CD4-positive, alpha-beta T cell treated with Interleukin-17A for 4 hours (primary cell): ENCODE data around the gene HOXD11.

Experiments
- DNase-seq: peaks from one replicate; pipeline ENCODE4 v3.0.0-alpha.2; 2020; ENCODE audit warnings: mixed read lengths

Gene HOXD11

DNA sequence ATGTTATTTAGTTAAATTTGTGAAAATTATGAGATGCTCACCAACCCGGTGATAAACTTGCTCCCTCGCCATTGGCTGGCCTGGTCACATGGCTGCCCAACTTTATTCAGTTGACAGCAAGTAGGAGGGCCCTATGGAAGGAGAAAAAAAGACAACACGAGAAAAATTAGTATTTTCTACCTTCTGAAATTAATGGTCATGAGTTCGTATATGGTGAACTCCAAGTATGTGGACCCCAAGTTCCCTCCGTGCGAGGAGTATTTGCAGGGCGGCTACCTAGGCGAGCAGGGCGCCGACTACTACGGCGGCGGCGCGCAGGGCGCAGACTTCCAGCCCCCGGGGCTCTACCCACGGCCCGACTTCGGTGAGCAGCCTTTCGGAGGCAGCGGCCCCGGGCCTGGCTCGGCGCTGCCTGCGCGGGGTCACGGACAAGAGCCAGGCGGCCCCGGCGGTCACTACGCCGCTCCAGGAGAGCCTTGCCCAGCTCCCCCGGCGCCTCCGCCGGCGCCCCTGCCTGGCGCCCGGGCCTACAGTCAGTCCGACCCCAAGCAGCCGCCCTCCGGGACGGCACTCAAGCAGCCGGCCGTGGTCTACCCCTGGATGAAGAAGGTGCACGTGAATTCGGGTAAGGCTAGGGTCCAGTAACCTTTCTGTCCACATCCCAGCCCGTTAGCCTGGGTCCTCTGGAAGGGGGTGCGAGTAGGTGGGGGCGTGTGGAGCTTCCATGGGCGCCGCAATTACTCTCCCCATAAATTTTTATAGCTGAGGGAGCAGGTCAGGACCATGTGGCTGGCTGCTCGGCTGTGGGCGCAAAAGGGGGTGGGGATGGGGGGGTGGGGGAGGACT lies 44.6 kb downstream of the HOXD11 start, which contains the start of gene HOXD4:
TSS of gene HOXD4 (plus strand) at position 109 of the 846 bp plus-strand sequence. CDS start at position 193, 84 bp downstream.
- DNase-seq, result no peak

DNA sequence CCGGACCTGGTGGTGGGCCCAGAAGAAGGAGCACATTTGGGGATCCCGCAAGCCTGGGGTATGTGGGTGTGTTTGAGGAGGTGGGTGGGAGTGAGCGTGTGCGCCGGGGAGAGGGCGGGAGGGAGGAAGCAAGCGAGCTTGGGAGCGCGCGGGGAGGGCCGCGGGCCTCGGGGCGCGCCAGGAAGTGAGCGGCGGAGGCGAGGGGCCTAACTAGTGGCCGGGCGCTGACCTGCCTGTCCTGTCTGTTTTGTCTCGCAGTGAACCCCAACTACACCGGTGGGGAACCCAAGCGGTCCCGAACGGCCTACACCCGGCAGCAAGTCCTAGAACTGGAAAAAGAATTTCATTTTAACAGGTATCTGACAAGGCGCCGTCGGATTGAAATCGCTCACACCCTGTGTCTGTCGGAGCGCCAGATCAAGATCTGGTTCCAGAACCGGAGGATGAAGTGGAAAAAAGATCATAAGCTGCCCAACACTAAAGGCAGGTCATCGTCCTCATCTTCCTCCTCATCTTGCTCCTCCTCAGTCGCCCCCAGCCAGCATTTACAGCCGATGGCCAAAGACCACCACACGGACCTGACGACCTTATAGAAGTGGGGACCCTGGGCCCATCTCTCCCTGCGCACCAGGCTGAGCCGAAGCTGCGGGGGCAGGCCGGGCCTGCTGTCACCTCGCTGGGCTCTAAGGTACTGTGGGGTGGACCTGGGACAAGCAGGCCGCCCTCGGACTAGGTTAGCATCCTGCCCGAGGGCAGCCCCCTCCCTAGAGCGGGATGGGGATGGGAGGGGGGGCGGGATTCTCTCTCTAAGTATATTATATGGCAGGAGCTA lies 45.5 kb downstream of the HOXD11 start:
- no peak for DNase-seq

DNA sequence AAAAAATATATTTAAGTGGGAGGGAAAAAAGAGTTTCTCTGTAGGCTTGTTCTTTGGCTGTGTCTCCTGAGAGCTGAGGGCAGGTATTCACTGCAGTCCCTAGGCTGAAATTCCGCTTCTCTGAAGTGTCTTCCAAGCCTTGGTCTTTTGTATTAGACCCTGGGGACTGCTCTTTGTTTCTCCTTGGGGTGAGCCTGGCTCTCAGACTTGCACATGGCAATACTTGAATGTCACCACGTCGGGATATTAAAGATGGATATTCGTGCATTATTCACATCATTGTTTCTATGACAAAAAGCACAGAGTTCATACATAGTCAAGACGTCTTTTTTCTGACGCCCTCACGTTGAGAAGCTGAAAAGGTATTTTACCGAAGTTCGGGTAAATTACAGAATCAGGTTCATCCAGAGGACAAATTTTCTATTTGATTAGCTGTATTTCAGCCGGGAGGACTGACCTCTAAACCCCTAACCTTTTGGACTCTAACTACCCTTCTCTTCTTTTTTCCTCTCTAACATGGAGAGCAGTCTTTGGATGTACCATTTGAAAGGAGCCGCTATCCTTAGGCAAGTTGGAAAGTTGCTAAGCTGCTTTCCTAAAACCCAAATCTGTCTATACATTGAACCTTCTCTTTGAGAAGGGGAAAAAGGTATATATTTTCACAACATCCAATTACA lies 47.6 kb downstream of the HOXD11 start:
- no peak for DNase-seq

DNA sequence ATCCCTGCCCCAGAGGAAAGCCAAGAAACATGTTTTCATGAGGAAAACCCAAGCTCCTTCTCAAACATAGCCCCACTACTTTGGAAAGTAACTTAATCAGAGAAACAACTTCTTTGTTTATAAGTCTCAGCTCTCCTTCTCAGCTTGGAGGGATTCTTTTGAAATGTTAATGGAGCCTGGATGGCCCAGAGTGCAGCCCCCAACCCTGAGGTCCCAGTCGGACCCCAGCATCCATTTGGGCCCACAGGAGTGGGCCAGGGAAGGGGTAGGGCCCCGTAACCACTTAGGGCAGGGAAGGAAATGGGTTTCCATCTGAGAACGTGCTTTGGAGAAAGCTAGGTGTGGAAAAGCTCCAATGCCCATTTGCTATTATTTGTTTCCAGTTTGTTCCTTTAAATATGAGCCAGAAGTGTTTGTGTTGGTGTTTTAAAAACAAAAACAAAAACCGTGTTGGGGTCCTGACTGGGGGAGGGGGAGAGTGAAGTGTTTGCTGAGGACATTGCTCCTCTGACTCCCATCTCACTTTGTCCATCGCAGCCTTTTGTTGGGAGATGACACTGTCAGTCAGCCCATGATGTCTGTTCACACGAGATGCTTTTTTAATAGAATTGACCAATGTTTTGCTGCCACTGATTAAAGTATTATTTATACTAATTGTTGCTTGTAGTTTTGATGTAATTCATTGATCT lies 48.4 kb downstream of the HOXD11 start:
- no peak for DNase-seq

DNA sequence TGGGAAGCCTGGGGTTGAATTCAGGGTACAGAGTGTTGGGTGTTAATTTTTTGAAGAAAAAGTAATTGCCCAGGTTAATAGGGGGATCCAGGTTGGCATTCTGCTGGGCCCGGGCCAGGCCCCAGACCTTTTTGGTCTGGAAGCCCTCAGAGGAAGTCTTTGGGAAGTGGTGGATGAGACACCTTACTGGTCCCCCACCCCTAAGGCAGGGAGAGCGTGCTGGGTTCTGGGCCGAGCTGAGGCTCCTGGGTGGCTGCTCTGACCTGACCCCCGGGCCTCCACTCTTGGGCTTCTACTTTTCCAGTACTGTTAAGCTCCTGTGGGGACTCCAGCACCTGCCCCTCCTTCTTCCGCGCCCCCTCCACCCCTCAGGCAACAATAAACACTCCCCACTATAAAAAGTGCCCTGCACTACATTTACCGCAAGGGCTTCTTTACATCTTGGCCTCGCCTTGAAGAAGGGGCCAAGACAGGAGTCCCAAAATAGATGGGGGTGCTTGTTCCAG lies 49.3 kb downstream of the HOXD11 start:
- no peak for DNase-seq

DNA sequence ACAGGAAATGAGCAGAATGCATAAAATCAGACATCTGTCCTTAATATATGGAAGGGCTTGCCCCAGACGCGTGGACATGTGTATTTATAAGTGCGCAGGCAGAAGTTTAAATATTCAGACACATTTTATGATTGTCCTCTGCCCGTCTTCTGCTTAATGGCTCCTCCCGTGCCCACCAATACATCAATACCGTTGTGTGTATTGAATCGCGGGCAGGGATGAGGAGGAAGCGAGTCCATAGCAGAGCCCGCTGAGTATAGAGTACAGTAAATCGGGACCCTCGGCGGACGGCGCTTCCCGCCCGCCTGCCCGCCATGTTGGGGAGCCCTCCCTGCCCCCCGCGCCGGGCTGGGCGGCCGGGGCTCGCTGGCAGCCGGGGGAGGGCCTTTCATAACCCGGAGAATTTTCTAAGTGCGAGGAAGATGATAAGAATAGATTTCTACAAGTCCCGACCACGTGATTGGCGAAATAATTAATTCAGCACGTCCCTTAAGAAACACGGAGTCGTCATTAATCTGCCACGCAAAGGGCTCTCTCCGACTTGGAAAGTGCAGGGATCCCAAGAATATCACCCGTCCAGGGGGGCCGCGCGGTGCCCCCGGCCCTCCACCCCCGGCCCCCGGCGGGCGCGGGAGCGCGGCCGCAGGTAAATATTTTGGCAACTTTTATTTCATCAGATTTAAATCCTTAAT lies 49.9 kb downstream of the HOXD11 start, which contains the start of gene HOXD3:
TSS of gene HOXD3 (plus strand) at position 501 of the 692 bp plus-strand sequence. CDS start 11,808 bp downstream, outside the sequence.
- no peak for DNase-seq

DNA sequence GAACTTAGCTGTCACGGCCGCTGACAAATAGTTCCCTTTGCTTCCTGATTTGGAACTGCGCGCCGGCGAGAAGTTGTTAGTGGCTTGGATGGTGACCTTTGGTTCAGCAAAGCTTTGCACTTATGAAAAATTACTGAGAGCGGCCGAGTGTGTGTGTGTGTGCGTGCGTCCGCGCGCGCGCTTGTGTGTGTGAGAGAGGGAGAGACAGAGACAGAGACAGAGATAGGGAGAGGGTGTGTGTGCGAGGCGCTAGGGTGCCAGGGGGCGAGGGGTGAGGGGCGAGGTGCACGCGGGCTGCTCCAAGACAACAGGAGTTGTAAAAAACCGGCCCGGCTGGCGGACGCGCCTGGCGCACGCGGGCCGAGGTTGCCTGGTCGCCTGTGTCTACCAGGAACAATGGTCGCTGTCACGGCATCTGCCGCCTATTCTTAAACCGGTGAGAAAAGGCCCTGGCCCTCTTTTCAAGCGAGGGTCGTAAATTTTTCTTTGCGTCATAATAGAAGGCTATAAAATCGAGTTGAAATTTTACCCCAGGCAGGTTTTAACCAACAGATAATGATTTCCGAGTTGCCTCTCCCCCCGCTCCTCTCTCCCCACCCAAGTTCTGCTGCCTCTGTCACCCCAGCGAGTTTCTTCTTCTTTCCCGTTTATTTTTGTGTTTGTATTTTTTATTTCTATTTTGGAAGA lies 50.6 kb downstream of the HOXD11 start:
- no peak for DNase-seq

DNA sequence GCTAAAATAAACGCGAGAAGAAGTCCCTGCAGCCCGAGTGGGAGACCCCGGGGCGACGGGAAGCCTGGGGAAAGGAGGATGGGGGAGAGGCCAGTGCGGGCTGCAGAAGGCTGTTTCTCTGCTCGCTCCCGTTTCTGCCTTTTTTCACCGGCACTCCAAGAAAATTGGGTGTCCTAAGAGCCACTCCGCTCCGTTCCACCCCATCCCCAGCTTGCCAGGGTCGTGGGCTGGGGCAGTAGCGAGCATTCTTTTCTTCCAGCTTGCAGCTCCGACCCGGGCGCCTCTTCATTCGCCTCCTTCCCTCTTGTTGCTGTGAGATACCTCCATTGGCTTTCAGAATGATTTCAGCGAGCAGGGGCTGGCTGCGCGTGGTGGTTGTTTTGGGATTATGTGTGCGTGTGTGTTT lies 51.1 kb downstream of the HOXD11 start:
- no peak for DNase-seq

DNA sequence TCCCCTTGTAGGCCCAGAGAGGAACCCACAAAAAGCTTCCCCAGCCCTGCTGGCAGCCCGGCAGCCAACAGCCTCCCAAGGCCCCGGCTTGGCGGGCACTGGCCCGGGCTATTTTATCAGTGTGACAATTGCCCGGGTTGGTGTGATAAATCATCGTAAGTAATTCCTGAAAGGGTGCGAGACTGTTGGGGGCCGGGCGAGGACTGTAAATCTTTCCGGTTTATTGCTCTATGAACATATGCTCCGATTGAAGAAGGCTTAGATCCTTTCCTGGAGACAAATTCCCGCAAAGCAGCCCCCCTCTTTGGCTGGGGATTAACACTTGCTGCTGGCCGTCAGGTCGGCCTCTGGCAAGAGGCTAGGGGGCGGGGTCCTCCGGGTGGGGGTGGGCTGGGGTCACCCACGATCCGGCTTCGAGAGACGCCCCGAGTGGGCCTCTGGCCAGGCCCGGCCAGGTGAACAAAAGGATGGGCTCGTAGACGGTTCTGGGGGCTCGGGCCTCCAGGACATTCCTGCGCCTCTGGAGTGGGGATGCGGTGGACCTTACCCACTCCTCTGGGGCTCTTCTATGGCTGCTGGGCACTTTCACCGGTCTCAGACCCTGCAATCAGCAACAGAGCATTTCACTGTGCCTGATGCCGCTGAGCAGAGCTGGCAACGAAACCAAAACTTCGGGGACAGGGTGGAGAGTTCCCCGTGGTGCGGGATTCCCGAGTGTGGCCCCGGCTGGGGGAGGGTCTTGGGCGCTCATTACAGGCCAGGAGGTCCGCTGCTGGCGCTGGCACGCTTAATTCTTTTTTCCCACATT lies 52.0 kb downstream of the HOXD11 start:
- no peak for DNase-seq
